ENCODE data around the gene MAST2.

- no peak for TF ChIP-seq RAD21 (IDR thresholded peaks at IDR 0.05; ENCODE audit: low read depth)
- no peak for TF ChIP-seq CTCF (IDR thresholded peaks at IDR 0.05 in 2 of 3, conservative IDR thresholded peaks at IDR 0.05 in 1 of 3; ENCODE audit: borderline replicate concordance in 1 of 3, insufficient read depth in 1 of 3, low read depth in 2 of 3, low read length in 2 of 3)
- no peak for TF ChIP-seq POLR2A (IDR thresholded peaks at IDR 0.05; ENCODE audit: borderline replicate concordance, extremely low read depth, insufficient read depth, insufficient read length)
- TF ChIP-seq, protein P1, sequence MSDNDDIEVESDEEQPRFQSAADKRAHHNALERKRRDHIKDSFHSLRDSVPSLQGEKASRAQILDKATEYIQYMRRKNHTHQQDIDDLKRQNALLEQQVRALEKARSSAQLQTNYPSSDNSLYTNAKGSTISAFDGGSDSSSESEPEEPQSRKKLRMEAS (IDR thresholded peaks at IDR 0.05): no peak
- TF ChIP-seq, protein P2, sequence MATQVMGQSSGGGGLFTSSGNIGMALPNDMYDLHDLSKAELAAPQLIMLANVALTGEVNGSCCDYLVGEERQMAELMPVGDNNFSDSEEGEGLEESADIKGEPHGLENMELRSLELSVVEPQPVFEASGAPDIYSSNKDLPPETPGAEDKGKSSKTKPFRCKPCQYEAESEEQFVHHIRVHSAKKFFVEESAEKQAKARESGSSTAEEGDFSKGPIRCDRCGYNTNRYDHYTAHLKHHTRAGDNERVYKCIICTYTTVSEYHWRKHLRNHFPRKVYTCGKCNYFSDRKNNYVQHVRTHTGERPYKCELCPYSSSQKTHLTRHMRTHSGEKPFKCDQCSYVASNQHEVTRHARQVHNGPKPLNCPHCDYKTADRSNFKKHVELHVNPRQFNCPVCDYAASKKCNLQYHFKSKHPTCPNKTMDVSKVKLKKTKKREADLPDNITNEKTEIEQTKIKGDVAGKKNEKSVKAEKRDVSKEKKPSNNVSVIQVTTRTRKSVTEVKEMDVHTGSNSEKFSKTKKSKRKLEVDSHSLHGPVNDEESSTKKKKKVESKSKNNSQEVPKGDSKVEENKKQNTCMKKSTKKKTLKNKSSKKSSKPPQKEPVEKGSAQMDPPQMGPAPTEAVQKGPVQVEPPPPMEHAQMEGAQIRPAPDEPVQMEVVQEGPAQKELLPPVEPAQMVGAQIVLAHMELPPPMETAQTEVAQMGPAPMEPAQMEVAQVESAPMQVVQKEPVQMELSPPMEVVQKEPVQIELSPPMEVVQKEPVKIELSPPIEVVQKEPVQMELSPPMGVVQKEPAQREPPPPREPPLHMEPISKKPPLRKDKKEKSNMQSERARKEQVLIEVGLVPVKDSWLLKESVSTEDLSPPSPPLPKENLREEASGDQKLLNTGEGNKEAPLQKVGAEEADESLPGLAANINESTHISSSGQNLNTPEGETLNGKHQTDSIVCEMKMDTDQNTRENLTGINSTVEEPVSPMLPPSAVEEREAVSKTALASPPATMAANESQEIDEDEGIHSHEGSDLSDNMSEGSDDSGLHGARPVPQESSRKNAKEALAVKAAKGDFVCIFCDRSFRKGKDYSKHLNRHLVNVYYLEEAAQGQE (IDR thresholded peaks at IDR 0.05; ENCODE audit: low read depth): no peak
- no peak for TF ChIP-seq SP1 (IDR thresholded peaks at IDR 0.05; ENCODE audit: low read depth)
- TF ChIP-seq EZH2 (IDR thresholded peaks at IDR 0.05): no peak
- no peak for TF ChIP-seq POLR2AphosphoS5 (IDR thresholded peaks at IDR 0.05; ENCODE audit: low read depth, low read length)
Observed at GRCh38 chr1:46058936-46059335, 255.5 kb downstream of the MAST2 start.
